Rectal smooth muscle tissue (tissue), 1 donor: Measurements from ENCODE around the gene MAST4.
"Not testable (repeated sequence)": the region's sequence is repeated elsewhere in the genome, so short reads cannot be mapped to it uniquely, and the experiment has no call there.

Experiments
- H3K27ac ChIP-seq: one replicate; pipeline ENCODE4 v1.7.0; 2013; ENCODE audit warnings: low read depth, low read length, inconsistent platforms
- H3K27me3 ChIP-seq: one replicate; pipeline ENCODE4 v1.7.0; 2013; ENCODE audit warnings: low read length; ENCODE audit not compliant: control insufficient read depth, insufficient read depth
- H3K36me3 ChIP-seq: one replicate; pipeline ENCODE4 v1.7.0; 2013; ENCODE audit warnings: low read length; ENCODE audit not compliant: control insufficient read depth, insufficient read depth
- H3K4me1 ChIP-seq: one replicate; pipeline ENCODE4 v1.7.0; 2013; ENCODE audit warnings: low read length; ENCODE audit not compliant: control insufficient read depth, insufficient read depth
- H3K4me3 ChIP-seq: one replicate; pipeline ENCODE4 v1.7.0; 2013; ENCODE audit warnings: low read length
- H3K9ac ChIP-seq: one replicate; pipeline ENCODE4 v1.7.0; 2013; ENCODE audit warnings: low read length

The MAST4 gene

DNA sequence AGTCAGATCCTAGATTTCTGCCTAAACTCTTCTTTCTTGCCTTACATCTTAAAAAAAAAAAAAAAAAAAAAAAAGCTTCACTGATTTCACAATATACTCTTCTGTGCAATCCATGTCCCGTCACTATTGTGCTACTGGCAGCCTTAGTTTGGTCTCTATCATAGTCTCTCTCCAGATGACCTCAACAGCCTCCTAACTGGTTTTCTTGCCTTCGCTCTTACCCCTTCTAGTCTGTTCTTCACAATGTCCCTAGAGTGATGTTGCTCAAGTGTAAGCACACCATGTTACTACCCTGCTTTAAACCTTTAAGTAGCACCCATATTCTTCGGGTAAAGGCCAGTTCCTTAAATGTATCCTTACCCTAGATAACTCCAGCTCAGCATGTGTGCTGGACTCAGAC lies 574.6 kb downstream of the MAST4 start:
- Histone ChIP-seq H3K4me1 (no peaks in the 10 kb centered on the region), H3K27ac (no peak overlapping the region), H3K36me3 (no peaks in the 10 kb centered on the region), H3K4me3 (no peak overlapping the region), H3K9ac (no peak overlapping the region), H3K27me3 (no peaks in the 10 kb centered on the region)

GRCh38 chr5:67173351-67173750 lies 577.2 kb downstream of the MAST4 start:
- not testable (repeated sequence) for H3K36me3 ChIP-seq, H3K9ac ChIP-seq, H3K27ac ChIP-seq, H3K4me1 ChIP-seq, H3K4me3 ChIP-seq, H3K27me3 ChIP-seq

DNA sequence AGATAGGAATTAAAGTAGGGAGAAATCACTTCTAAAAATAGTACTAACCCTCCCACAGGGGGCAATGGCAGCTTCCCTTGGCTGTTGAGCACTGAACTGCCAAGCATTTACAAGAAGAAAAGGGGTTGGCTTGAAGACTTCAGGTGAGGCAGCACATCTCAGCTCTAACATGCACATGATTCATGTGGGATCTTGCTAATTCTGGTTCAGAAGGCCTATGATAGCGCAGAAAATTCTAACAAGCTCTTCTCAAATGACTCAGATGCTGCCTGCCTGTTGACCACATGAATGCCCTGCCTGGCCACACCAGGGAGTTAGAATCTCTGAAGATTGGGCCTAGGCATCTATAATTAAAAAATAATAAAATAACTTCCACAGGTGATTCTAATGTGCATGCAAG lies 577.8 kb downstream of the MAST4 start:
- H3K9ac ChIP-seq: no peak overlapping the region
- H3K27me3 ChIP-seq: no peaks in the 10 kb centered on the region
- H3K36me3 ChIP-seq: no peaks in the 10 kb centered on the region
- H3K4me1 ChIP-seq: no peaks in the 10 kb centered on the region
- H3K4me3 ChIP-seq: no peak overlapping the region
- no peak overlapping the region for H3K27ac ChIP-seq

GRCh38 chr5:67176936-67177335 lies 580.7 kb downstream of the MAST4 start:
- Histone ChIP-seq H3K9ac (no peak overlapping the region), H3K27me3 (no peaks in the 10 kb centered on the region), H3K36me3 (no peaks in the 10 kb centered on the region), H3K27ac (no peak overlapping the region), H3K4me1 (no peaks in the 10 kb centered on the region), H3K4me3 (no peak overlapping the region)

DNA sequence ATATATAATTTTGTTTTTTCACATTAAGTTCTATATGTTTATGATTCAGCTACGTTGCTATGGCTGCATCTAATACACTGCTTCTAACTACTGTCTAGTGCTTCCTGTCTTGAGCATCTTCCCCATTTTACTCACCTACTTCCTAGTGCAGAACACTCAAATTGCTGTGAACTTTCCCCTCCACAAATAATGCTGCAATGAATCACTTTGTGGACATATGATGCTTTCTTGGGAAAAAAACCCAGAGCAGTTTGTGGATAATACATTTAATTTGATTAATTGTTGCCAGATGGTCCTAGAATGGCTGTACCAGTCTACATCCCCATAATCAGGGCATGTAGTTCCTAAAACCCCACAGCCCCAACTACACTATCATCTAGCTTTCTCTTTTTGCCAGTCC lies 581.9 kb downstream of the MAST4 start:
- Histone ChIP-seq H3K9ac (no peak overlapping the region), H3K27me3 (no peaks in the 10 kb centered on the region), H3K4me1 (no peaks in the 10 kb centered on the region), H3K36me3 (no peaks in the 10 kb centered on the region), H3K4me3 (no peak overlapping the region), H3K27ac (no peak overlapping the region)

GRCh38 chr5:67178966-67179365 lies 582.8 kb downstream of the MAST4 start:
- no peaks in the 10 kb centered on the region for H3K36me3 ChIP-seq
- no peak overlapping the region for H3K27ac ChIP-seq

DNA sequence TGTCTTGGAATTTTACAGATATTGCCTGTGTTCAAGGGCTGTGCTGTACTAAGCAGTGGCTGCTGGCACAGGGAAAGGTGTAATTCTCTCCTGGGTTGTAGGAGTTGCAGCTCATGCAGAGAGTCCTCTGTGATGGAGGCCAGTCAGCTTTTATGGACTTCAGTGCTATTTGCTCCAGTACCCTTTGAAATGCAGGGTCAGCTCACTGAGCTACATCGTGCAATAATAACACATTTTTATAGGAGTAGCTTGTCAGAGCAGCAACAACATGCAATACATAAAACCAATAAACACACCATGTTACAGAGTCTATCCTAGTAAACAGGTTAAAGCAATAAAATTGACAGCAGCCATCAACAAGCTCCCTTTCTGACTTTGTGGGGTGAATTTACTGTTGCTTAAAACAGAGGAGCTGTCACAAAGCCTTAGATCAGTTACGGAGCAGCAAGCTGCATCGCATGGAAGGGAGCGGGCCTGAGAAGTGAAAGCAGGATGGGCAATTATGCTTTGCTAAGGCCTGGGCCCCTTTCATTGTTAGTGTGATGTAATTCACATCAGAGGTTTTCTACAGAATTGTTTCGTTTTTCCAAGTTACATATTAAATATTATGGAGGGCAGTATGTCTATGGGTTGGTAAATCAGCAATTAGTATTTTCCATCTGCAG lies 583.6 kb downstream of the MAST4 start:
- H3K4me3 ChIP-seq: no peak overlapping the region
- no peaks in the 10 kb centered on the region for H3K27me3 ChIP-seq
- no peak overlapping the region for H3K27ac ChIP-seq
- no peaks in the 10 kb centered on the region for H3K4me1 ChIP-seq
- H3K9ac ChIP-seq: no peak overlapping the region
- H3K36me3 ChIP-seq: no peaks in the 10 kb centered on the region

More at GRCh38 chr5:67178966-67179365, 582.8 kb downstream of the MAST4 start:
- Histone ChIP-seq H3K4me3 (no peak overlapping the region), H3K9ac (no peak overlapping the region), H3K4me1 (no peaks in the 10 kb centered on the region), H3K27me3 (no peaks in the 10 kb centered on the region)

DNA sequence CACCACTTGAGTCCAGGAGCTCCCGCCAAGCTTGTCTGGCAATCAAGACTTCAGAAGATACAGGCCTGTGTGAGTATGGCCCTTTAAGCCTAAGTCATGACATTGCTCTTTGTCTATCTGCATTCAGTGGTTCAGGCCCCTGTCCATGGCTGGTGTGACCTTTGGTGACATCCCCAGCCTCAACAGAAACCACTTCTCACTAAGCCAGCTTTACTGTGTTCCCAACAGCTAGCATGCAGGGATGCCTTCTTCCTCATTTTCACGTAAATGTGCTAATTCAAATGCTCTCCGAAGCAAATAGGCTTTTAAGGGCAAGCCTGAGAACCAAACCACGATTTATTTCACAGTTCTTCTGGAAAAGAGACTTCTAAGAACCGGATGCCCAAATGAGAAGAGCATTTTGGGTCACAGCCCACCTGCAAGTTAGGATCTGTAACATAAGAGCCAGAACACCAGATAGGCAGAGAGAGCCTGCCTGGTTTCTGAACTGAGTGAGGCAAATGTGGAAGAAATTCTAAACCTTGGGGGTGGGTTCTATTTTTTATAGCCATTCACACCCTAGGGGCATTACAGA lies 585.5 kb downstream of the MAST4 start:
- H3K27ac ChIP-seq: no peak overlapping the region
- no peak overlapping the region for H3K4me3 ChIP-seq
- no peaks in the 10 kb centered on the region for H3K27me3 ChIP-seq
- no peaks in the 10 kb centered on the region for H3K36me3 ChIP-seq
- no peaks in the 10 kb centered on the region for H3K4me1 ChIP-seq
- H3K9ac ChIP-seq: no peak overlapping the region

- H3K36me3 ChIP-seq: no peaks in the 10 kb centered on the region
- H3K27ac ChIP-seq: no peak overlapping the region
- H3K4me1 ChIP-seq: no peaks in the 10 kb centered on the region
- H3K9ac ChIP-seq: peak overlapping the region; percentile 42
- no peak overlapping the region for H3K4me3 ChIP-seq
- H3K27me3 ChIP-seq: no peaks in the 10 kb centered on the region
Measured at GRCh38 chr5:67182301-67182790, 586.2 kb downstream of the MAST4 start.

- H3K27ac ChIP-seq: no peak overlapping the region
- no peak overlapping the region for H3K4me3 ChIP-seq
- no peak overlapping the region for H3K9ac ChIP-seq
- H3K27me3 ChIP-seq: no peaks in the 10 kb centered on the region
- H3K36me3 ChIP-seq: no peaks in the 10 kb centered on the region
- no peaks in the 10 kb centered on the region for H3K4me1 ChIP-seq
Measured at GRCh38 chr5:67183859-67184258, 587.7 kb downstream of the MAST4 start.

DNA sequence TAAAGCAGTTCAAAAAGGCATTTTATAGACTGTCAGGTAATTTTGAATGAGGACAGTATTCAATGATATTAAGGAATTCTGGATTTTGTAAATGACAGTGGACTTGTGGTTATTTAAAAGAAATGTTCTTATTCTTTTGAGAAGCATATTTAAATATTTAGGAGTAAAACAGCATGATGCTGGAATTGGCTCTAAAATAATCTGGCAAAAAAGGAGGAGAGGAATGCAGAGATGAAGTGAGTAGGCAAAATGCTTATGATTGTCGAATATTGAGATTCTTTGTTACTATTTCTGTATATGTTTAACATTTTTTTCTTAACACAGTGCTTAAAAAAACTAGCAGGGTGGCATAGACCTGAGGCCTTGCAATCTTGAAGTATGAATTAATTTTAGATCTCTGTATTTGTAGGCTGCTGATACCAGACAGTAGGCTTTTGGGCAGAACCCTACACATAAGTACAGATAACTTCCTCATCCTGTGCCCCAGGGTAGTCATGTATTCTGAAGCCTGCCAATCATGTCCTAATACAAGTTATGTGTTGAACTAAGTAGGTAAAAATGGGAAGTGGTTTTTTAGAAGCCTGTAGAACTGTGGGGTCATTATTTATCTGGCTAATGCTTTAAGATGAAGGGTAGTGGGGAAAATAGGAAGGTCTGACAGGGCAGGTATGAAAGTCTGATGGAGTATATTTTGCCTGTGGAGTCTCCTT lies 591.0 kb downstream of the MAST4 start:
- Histone ChIP-seq H3K36me3 (no peaks in the 10 kb centered on the region), H3K9ac (no peak overlapping the region), H3K27me3 (no peaks in the 10 kb centered on the region), H3K27ac (no peak overlapping the region), H3K4me1 (no peaks in the 10 kb centered on the region), H3K4me3 (no peak overlapping the region)

- no peak overlapping the region for H3K9ac ChIP-seq
- no peak overlapping the region for H3K27ac ChIP-seq
- H3K36me3 ChIP-seq: no peaks in the 10 kb centered on the region
- H3K27me3 ChIP-seq: no peaks in the 10 kb centered on the region
- H3K4me3 ChIP-seq: no peak overlapping the region
- H3K4me1 ChIP-seq: no peaks in the 10 kb centered on the region
Measured at GRCh38 chr5:67188274-67189078, 592.3 kb downstream of the MAST4 start.
